GM21390 (cell line): Measurements from ENCODE around the gene SPATA12.
"Not testable (repeated sequence)": the region's sequence is repeated elsewhere in the genome, so short reads cannot be mapped to it uniquely, and the experiment has no call there.

Source experiments
- ATAC-seq: cut with Tn5 transposase; IDR thresholded peaks from one replicate; pipeline ENCODE4 v1.9.1; 2021; ENCODE audit not compliant: unreplicated experiment

SPATA12 gene

DNA sequence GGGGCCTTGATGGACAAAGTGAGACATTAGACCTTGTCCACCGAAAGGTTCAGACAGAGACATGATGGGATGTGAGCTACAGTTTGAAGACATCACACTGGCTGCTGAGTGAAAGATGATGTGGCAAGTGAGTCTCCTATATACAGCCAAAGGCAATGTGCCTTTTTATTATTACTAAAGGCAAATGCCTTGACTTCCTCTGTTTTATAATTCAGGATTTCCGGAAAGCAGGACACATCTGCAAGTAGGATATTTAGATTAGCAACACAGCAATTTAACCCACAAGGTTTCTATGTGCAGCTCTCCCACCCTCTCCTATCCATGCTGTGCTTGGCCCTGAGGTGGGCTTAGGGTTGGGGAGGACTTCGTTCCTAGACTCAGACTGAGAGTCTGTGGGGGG, 20.7 kb downstream of the SPATA12 start:
- ATAC-seq = no peak

DNA sequence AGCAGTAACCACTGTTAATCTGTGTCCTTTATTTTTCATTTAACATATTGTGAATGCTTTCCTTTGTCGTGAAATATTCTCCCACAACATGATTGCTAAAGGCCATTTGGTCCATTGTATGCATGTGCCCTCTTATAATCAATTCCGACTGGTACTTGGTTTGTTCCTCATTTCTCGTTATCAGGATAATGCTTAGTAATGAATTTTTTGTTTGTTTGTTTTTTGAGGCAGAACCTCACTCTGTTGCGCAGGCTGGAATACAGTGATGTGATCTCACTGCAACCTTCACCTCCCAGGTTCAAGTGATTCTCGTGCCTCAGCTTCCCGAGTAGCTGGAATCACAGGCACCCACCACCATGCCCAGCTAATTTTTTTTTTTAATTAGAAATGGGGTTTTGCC, 22.0 kb downstream of the SPATA12 start:
- no peak for ATAC-seq

DNA sequence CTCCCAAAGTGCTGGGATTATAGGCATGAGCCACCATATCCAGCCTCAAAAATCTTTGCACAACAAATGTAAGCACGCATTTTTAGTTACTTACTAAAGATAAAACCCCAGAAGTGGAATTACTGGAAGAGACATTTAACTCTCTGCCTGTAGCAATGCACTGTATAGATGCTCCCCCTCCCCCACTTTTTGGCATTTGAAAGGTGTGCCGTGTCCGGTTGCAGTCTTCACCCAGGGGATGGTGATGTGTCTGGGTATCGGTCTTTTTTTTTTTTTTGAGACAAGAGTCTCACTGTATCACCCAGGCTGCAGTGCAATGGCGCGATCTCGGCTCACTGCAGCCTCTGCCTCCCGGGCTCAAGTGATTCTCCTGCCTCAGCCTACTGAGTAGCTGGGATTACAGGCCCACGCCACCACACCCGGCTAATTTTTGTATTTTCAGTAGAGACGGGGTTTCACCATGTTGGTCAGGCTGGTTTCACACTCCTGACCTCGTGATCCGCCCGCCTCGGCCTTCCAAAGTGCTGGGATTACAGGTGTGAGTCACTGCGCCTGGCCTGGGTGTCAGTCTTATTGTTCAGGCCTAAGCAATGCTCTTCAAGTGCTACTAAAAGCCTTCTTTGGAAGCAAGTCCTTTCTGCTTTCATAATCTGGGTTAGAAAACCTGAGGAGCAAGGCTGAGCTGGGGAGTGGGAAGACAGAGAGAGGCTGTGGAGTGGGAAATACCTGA, 23.0 kb downstream of the SPATA12 start:
- ATAC-seq = not testable (repeated sequence)

DNA sequence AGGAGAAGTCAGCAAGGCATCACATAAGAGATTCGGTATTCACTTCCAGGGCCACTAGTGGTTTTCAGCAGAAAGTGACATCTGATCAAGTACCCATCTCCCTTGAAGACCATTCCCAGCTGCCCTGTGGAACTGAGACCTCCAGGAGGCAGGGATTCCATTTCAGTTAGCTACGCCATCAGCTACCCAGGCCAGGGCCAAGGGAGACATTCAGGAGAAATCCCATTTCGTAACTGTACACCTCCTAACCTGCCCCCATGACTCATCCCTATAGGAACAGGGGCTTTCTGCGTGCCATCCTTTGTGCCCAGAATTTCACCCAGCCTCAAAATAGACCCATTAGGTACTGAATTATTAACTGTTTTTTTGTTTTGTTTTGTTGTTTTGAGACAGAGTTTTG, 24.7 kb downstream of the SPATA12 start:
- no peak for ATAC-seq

DNA sequence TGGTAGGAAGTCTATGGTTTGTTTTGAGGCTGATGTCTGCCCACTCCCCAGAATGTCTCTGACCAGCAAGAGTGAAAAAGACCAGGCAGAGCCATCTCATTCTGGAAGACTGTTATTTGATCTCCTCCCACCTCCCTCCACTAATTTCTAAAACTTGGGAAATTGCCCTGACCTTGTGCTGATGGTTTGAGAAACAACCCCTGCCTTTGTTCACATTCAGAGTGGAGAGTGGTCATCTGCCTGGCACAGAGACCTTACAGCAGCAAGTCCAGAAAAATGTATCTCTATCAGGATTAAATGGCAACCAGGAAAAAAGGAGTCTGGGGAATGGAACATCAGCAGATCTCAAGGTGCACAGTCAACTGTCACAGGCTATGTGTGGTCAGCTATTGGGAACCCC, 25.7 kb downstream of the SPATA12 start:
- ATAC-seq = no peak

DNA sequence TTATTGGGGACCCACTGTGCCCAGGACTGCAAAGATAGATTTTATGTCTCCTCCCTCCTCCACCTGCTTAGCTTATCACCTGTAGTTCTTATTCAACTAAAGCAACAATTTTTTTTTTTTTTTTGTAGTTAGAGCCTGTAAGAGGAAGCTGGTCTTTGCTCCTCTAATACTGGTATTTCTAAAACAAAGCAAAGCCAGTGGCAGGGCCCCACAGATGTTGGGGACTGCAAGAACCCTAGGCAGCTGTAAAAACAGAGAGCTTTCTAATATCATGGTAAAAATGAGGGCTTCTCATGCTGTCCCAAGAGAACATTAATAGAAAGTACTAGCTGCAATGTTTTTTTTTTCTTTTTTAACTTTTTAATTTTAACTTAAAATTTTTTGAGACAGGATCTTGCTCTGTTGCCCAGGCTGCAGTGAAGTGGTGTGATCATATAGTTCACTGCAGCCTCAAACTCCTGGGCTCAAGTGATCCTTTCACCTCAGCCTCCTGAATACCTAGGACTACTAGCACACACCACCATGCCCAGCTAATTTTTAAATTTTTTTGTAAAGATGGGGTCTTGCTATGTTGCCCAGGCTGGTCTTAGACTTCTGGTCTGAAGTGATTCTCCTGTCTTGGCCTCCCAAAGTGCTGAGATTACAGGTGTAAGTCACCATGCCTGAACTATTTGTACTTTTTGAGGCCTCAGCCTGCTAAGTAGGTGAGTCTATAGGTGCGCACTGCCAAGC, 27.1 kb downstream of the SPATA12 start:
- ATAC-seq = no peak

DNA sequence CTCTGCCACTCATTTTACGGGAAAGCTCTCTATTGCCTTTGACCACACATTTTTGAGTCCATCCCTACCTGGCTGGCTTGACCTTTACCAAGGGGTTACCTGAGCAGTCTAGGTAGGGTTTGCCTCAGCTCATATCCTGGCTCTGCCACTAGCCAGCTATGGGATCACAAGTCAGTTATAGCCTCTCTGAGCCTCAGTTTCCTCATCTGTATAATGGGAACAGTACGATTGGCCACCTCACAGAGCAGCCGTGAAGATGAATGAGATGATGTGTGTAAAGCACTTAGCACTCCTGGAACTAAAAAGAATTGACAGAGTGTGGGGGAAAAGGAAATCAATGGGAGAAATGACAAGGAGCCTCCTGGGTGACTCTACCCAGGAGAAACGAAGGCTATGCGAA, 28.0 kb downstream of the SPATA12 start:
- no peak for ATAC-seq

DNA sequence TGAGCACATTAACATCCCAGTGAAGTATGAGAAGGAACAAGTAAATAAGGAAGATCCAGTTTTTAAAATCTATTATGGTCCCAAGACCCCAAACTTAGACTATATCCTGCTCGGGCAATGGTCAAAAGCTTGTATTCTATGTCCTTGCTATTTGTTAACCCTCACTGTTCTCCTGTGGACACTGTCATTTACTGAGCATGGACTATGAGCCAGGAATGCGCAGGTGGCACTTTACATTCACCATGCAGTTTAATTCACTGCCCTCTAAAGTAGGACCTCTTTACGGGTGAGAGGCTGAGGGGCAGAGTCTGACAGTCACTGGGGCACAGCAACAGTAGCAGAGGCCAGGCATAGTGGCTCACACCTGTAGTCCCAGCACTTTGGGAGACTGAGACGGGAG, 28.6 kb downstream of the SPATA12 start:
- ATAC-seq = no peak

DNA sequence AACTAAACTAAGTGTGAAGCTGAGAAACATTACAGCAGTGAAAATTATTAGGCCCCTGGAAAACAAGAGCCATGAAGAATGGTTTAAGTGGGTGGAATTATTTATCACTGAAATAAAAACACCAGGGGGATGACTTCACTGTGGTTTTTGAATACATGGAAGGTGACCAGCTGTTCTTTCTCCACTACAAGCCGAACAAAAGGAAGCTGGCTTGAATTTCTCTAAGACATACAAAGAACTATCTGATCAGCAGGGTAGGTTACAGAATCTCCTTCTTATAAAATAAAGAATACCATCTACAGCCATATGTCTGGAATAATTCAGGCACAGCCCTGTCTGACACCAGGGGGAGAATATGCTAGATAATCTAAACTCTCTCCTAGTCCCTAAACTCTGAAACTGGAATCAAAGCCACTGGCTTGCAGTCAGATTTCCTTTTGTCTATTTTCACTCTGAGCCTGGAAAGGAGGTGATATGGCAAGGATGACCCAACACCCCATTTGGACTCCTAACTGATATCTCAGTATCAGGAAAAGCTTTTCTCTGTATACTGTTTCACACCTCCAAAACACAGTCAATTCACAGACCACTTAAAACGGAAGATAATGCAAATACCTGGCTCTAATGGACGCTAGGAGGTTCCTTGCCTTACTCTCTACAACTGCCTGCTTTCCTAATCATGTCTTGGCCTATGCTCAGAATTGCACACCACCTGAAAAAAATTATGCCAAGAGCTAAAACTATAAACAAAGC, 31.2 kb downstream of the SPATA12 start:
- no peak for ATAC-seq

DNA sequence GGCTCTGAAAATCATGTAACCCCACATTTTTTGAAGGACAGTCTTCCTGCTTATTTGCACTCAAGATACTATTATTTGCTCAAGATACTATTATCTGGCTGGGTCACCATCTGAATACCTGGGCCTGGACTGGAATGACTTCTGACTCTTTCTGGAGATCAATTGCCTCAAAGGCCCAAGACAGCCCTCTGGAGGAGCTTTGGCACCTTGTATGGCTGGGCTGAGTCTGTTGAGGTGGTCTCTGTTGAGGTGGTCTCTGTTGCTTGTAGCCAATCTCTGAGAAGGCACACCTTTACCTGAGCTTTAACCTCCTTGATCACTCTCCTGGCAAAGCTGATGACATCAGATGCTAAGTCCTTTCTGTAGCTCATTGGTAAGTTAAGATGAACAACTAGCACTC, 33.0 kb downstream of the SPATA12 start:
- no peak for ATAC-seq

DNA sequence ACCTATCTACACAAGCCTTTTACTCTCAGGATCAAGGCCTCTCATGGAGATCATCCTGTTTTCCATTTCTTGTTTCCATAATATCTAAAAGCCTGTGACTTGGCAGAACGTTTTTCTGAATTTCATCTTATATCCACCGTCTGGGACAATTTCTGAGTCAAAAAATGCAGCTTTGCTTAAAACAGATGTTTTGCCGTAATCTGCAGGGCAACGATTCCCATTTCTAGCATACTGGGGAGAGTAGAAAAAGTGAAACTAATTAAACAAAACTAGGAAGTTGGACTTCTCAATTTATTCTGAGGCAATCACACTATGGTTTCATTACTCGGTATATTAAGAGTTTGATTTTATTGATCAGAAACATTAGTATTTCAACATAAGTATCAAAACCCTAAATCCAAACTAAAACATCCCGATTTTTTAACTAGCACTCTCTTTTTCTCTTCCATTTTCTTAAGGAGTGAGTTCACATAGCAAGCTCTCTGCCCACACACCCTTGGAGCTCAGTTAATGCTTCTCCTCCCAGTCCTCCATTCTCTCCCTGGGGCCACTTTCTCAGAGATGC, 33.6 kb downstream of the SPATA12 start:
- no peak for ATAC-seq

DNA sequence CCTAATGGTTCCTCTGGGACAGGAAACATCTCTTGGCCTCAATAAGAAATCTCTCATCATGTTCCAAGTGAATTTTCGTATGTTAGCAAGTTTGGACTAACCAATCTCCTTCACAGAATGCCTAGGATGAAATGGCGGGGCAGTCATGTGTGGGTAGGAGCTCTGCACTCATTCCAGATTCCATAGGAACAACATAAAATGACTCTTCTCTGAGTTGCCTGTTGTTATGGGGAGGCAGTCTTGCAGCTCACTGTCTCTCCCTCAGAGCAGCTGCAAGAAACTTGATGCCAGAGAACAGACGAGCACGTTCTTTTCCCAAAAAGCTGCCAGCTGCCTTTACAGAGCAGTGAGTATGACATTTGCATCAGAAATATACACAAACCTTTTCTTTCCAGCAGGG, 34.1 kb downstream of the SPATA12 start:
- no peak for ATAC-seq

DNA sequence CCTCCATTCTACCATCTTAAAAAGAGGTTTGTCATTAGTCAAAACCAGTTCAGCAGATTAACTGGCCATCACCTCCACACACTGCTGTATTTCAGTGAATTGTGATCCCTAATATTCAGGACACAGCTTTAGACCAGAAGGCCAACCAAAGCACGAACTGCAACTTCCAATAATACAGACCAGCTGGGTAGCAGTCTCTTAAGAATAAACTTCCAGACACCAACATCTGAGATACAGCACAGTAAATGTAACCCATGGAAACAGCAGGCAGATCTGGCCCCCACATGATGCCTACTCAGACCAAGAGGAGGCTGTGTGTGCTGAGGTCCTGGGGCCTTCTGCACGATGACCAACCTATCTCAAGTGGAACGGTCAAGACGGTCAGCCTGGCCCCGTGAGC, 34.9 kb downstream of the SPATA12 start:
- no peak for ATAC-seq

DNA sequence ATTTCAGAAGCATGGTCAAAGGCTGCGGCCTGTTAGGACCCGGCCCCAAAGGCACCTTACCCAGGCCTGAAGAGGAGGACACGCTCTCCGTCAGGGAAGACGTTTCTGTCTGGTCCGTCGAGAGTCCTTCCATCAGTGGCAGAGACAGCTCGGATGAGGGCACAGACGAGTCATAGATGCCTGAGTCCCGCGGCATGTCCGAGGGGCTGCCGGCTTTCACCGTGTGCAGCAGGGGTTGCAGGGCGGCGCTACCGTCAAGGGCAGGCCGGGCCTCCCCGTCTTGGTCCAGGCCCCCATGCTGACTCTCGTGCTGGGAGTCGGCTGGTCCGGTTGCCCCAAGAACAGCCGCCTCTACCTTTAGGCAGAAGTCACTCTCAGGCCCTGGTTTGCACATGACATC, 37.1 kb downstream of the SPATA12 start:
- ATAC-seq = no peak

DNA sequence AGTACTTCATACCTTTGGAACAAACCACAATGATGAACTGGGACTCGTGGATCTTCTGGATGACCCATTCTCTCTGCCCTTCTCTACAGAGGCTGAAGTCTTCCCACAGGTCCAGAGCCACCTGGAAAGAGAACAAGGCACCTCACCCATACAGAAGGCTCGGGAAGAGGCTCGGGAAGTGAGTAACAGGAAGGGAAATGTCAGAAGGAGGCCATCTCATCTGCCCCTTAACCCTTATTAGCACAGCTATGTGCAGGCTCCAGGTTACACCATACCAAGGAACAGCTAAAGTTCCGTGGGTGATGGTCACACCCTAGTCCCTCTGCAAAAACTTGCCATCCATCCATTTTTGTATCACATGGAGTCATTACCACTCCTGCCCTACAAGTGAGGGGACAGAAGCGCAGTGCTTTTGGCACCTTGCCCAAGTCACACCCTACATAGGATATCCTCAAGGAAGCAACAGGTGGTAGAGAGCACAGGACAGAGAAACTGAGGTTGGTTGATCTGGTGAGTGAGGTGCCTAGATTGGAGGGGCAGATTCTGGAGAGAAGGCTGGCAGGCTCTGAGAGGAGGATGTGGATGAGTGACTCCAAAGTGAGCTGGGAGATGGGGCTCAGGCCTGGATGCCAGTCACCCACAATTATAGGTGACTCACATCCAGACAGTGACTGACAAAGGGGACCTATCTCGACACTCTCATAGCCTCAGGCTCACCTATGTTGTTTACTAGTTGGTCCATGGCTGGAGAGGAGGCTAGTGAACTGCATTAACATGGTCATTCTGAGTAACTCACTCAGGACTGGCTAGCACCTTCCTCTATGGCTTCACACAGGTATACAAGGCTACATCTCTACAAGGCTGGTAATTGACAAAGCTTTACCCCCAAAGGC, 38.2 kb downstream of the SPATA12 start:
- no peak for ATAC-seq

DNA sequence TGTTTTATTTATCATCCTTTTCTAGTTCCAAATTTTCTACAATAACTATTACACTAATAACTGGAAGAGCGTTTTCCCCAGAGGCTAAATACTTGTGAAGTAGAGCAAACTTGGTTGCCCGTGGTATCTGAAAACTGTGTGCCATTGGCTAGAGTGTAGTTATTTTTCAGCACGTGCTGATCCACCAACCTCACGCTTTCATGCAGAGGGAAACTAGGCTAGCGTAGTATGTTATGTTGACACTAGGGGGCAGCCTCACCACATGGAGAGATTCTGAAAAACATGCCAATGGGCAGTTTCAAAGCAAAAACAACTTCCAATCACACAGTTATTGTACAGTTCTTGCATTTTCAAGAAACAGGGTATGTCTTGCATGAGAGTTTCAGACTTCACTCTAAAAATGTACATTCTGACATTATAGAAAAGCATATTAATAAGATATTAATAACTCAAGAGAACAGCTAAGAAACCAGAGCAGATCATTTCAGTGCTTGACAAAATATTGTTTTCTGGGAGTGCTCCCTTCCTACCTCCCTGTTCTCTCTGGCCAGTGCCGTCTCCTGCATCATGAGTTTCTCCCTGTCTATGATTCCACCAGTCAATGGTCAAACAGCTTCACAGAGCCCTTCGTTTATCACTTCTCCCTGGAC, 39.7 kb downstream of the SPATA12 start:
- no peak for ATAC-seq

DNA sequence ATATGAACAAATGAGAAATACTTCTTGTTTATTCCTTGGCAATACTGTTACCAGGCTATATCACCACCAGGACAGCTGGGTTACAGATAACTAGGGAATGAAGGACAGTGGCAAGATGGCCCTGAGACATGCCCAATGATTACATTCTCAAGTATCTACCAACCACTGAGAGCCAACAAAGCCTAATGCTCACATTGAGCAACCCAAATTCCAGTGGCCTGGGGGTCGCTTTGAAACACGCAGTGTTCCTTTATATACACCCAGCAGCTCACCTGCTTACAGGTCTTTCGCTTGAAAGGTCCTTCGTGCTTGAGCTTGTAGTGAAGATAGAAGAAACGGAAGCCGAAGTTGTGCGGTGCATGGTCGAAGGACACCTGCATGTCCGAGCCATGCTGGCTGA, 45.1 kb downstream of the SPATA12 start:
- ATAC-seq = no peak

DNA sequence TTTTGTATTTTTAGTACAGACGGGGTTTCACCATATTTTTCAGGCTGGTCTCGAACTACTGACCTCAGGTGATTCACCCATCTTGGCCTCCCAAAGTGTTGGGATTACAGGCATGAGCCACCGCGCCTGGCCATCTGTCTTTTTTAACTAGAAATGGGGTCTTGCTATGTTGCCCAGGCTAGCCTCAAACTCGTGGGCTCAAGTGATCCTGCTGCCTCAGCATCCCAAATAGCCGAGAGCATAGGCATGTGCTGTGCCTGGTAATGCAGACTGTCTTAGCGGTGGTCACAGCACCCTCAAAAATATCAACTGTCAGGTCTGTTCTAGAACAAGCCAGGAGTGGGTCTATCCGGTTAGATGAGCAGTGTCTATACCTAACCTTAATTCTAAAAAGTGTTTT, 48.2 kb downstream of the SPATA12 start:
- ATAC-seq = no peak

DNA sequence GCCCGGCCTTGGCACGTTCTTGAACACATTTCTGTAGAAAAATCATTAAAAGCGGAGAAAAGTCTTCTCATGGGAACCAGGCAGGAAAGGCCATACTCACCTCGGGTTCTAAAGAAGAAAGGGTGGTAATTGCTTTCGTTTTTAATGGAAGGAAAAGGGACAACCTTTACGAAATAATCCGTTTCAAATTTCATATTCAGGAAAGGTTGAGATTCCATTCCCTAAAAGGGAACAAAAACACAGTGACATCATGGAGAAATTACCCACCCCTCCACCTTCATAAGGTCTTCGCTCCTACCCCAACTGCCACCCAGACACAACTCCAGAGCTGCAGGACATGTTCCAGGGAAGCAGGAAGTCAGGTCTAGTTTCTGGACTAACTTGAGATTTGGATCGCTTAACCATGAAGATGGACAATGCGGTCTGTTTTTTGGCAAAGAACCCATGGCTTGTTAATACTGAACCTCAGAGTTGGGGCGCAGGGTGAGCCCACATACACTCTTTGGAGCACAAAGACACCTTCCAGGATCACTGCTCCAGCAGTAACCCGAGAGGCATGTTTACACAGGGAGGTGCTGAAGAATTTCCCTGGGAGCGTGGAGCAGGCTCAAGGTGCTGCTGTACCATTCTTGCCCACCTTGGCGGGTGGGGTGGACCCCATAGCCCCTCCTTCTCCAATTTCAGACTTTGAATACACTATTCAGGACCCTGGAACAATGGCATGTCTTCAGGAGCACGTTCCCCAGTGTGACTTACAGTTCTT, 49.2 kb downstream of the SPATA12 start:
- no peak for ATAC-seq
